ENCODE measurements around the gene TBX1.

DNA sequence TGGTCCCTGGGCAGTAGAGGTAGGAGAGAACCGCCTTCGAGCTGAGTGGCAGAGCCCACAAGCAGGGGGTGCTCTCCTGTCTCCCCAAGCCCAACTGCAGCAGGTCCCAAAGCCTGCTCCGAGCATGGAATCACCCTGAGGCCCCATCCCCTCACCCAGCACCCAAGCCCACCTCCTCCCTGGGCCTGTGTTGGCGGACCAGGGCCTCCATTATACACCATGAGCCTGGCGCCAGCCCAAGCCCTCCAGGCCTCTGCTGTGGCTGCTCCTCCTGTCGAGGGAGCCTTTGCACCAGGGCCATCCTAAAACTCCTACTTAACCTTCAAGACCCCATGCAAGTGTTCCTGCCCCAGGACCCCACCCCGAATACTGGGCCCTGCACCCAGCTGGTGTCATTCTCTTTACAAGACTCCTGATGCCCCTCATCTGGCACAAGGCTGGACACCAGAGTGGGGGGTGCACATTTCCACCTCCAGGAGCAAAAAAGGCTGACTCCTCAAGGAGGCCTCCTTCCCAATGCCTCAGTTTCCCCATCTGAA, 20.6 kb upstream of the TBX1 start:
- TF ChIP-seq, protein P1, sequence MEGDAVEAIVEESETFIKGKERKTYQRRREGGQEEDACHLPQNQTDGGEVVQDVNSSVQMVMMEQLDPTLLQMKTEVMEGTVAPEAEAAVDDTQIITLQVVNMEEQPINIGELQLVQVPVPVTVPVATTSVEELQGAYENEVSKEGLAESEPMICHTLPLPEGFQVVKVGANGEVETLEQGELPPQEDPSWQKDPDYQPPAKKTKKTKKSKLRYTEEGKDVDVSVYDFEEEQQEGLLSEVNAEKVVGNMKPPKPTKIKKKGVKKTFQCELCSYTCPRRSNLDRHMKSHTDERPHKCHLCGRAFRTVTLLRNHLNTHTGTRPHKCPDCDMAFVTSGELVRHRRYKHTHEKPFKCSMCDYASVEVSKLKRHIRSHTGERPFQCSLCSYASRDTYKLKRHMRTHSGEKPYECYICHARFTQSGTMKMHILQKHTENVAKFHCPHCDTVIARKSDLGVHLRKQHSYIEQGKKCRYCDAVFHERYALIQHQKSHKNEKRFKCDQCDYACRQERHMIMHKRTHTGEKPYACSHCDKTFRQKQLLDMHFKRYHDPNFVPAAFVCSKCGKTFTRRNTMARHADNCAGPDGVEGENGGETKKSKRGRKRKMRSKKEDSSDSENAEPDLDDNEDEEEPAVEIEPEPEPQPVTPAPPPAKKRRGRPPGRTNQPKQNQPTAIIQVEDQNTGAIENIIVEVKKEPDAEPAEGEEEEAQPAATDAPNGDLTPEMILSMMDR (conservative IDR thresholded peaks at IDR 0.05): no peak
- no peak for TF ChIP-seq EZH2 (IDR thresholded peaks at IDR 0.05; ENCODE audit: low read depth)
